DND-41 (cell line): Measurements from ENCODE around the gene KCND1.
A peak's percentile ranks its signal among the peaks of the same experiment; 100 is the strongest.

Experiments
- ATAC-seq: fragments of 200-7000 bp; cut with Tn5 transposase; 3 replicates; pipeline ENCODE4 v1.9.1; 2021; ENCODE audit warnings: low read depth; ENCODE audit not compliant: insufficient read depth
- DNase-seq: peaks from one replicate; pipeline ENCODE4 v3.0.0-alpha.2; 2020
- H2AFZ ChIP-seq: 2 replicates; pipeline ENCODE4 v1.6.0; 2012; ENCODE audit warnings: low read depth, low read length
- H3K27ac ChIP-seq: 2 replicates; pipeline ENCODE4 v1.5.1; 2012; ENCODE audit warnings: low read length, inconsistent platforms
- H3K27me3 ChIP-seq: fragments of 200-600 bp; sonication (generic); 2 replicates; pipeline ENCODE4 v1.6.0; 2012; ENCODE audit warnings: low read length, mild to moderate bottlenecking, inconsistent platforms; ENCODE audit not compliant: insufficient read depth, poor library complexity
- H3K36me3 ChIP-seq: 2 replicates; pipeline ENCODE4 v1.5.1; 2012; ENCODE audit warnings: low read length, inconsistent platforms; ENCODE audit not compliant: insufficient read depth
- H3K4me1 ChIP-seq: 2 replicates; pipeline ENCODE4 v1.5.1; 2012; ENCODE audit warnings: mild to moderate bottlenecking, low read length; ENCODE audit not compliant: insufficient read depth
- H3K4me2 ChIP-seq: 2 replicates; pipeline ENCODE4 v1.6.0; 2012; ENCODE audit warnings: mild to moderate bottlenecking, moderate library complexity, low read length, inconsistent platforms; ENCODE audit not compliant: insufficient read depth
- H3K4me3 ChIP-seq, 2 experiments: fragments of 200-600 bp in 1 of 2; shearing (Covaris generic) in 1 of 2; 2 replicates each; pipeline ENCODE4 v1.5.1; 2012 to 2016; ENCODE audit warnings: inconsistent platforms in 2 of 2, low read length in 2 of 2, mild to moderate bottlenecking in 2 of 2, low read depth in 1 of 2, moderate library complexity in 1 of 2
- H3K79me2 ChIP-seq: 2 replicates; pipeline ENCODE4 v1.6.0; 2012; ENCODE audit warnings: low read length, inconsistent platforms; ENCODE audit not compliant: insufficient read depth
- H3K9ac ChIP-seq: 2 replicates; pipeline ENCODE4 v1.6.0; 2012; ENCODE audit warnings: low read depth, mild to moderate bottlenecking, inconsistent platforms, low read length, moderate library complexity
- H3K9me3 ChIP-seq: 2 replicates; pipeline ENCODE4 v1.5.1; 2012; ENCODE audit warnings: low read length, moderate library complexity, mild to moderate bottlenecking, inconsistent platforms; ENCODE audit not compliant: insufficient read depth, severe bottlenecking
- H4K20me1 ChIP-seq: 2 replicates; pipeline ENCODE4 v1.6.0; 2012; ENCODE audit warnings: low read length; ENCODE audit not compliant: insufficient read depth
- EZH2 ChIP-seq: IDR thresholded peaks from 3 replicates; pipeline ENCODE4 v1.6.1; 2012; ENCODE audit warnings: borderline replicate concordance, low read depth, mild to moderate bottlenecking, moderate library complexity, low read length, inconsistent platforms; ENCODE audit not compliant: severe bottlenecking
- TF ChIP-seq, protein P1 (sequence below): IDR thresholded peaks from 2 replicates; pipeline ENCODE4 v1.5.1; 2012; ENCODE audit warnings: borderline replicate concordance, low read length, moderate library complexity, mild to moderate bottlenecking; ENCODE audit not compliant: poor library complexity, severe bottlenecking; ENCODE audit errors: extremely low read depth

The KCND1 gene

GRCh38 chrX:48971249-48972219 is at the start of gene KCND1:
Gene KCND1, minus strand, starts transcription at chrX:48971844. Its CDS starts 1,573 bp downstream, at chrX:48970271.
- no peaks in the 10 kb centered on the region for H4K20me1 ChIP-seq
- H3K27me3 ChIP-seq, result no peaks in the 10 kb centered on the region
- DNase-seq (peak; percentile 12), ATAC-seq (peak; percentile 49)
- H3K27ac ChIP-seq, result no peak within 1 kb of the TSS
- no peak within 1 kb of the TSS for H3K4me2 ChIP-seq
- H3K79me2 ChIP-seq, result no peaks in the 10 kb centered on the region
- no peak within 1 kb of the TSS for H3K9ac ChIP-seq
- H3K4me1 ChIP-seq, result no peaks in the 10 kb centered on the region
- H3K4me3 ChIP-seq, result no peak within 1 kb of the TSS
- no peaks in the 10 kb centered on the region for H3K9me3 ChIP-seq
- TF ChIP-seq EZH2, result no peak
- TF ChIP-seq, protein P1, sequence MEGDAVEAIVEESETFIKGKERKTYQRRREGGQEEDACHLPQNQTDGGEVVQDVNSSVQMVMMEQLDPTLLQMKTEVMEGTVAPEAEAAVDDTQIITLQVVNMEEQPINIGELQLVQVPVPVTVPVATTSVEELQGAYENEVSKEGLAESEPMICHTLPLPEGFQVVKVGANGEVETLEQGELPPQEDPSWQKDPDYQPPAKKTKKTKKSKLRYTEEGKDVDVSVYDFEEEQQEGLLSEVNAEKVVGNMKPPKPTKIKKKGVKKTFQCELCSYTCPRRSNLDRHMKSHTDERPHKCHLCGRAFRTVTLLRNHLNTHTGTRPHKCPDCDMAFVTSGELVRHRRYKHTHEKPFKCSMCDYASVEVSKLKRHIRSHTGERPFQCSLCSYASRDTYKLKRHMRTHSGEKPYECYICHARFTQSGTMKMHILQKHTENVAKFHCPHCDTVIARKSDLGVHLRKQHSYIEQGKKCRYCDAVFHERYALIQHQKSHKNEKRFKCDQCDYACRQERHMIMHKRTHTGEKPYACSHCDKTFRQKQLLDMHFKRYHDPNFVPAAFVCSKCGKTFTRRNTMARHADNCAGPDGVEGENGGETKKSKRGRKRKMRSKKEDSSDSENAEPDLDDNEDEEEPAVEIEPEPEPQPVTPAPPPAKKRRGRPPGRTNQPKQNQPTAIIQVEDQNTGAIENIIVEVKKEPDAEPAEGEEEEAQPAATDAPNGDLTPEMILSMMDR, result no peak
- H3K36me3 ChIP-seq, result peaks cover 24% of the 10 kb centered on the region
- H2AFZ ChIP-seq, result no peak within 1 kb of the TSS

DNA sequence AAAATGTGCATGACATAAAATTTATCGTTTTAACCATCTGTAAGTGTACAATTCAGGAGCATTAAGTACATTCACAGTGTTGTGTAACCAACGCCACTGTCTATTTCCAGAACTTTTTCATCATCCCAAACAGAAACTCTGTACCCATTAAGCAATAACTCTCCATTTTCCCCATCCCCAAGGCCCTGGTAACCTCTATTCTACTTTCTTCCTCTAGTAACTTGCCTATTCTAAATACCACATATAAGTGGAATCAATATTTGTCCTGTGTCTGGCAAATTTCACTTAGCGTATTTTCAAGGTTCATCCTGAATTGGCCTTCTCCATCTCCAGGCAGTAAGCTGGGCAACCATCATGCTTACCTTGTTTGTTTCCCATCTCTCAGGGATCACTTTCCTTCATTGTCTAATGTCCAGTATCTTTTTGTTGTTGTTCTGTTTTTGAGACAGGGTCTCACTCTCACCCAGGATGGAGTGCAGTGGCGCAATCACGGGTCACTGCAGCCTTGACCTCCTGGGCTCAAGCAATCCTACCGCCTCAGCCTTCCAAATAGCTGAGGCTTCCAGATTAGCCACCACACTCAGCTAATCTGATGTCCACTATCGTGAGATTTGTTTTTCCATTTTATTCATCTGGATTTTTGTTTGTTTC is 48.1 kb upstream of the KCND1 start:
- DNase-seq, result no peak
- Histone ChIP-seq H3K4me2 (no peak overlapping the region), H3K79me2 (no peaks in the 10 kb centered on the region), H3K9ac (no peak overlapping the region), H3K36me3 (no peaks in the 10 kb centered on the region), H3K27ac (no peak overlapping the region), H3K27me3 (no peaks in the 10 kb centered on the region), H3K9me3 (no peaks in the 10 kb centered on the region), H3K4me1 (no peaks in the 10 kb centered on the region), H2AFZ (no peak overlapping the region), H4K20me1 (no peaks in the 10 kb centered on the region), H3K4me3 (no peak overlapping the region)
- ATAC-seq, result no peak
- no peak for TF ChIP-seq EZH2
- TF ChIP-seq, protein P1, result no peak

DNA sequence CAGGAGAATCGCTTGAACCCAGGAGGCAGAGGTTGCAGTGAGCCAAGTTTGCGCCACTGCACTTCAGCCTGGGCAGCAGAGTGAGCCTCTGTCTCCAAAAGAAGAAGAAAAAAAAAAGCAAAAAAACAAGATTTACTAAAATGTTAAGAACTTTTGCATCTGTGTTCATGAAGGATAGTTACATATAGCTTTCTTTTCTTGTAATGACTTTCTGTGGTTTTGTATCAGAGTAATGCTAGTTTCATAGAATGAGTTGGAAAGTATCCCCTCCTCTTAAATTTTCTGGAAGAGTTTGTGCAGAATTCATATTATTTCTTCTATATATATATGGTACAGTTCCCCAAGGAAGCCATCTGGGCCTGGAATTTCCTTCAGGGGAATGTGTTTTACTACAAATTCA is 47.4 kb upstream of the KCND1 start:
- ATAC-seq (no peak), DNase-seq (no peak)
- Histone ChIP-seq H4K20me1 (no peaks in the 10 kb centered on the region), H3K4me1 (no peaks in the 10 kb centered on the region), H3K27me3 (no peaks in the 10 kb centered on the region), H2AFZ (no peak overlapping the region), H3K9me3 (no peaks in the 10 kb centered on the region), H3K27ac (no peak overlapping the region), H3K36me3 (no peaks in the 10 kb centered on the region), H3K4me3 (no peak overlapping the region), H3K4me2 (no peak overlapping the region), H3K9ac (no peak overlapping the region), H3K79me2 (no peaks in the 10 kb centered on the region)
- no peak for TF ChIP-seq EZH2
- TF ChIP-seq, protein P1, result no peak
